Erythroblast (primary cell): Measurements from ENCODE around the gene TNS1.

ENCODE experiments used
- GATA1 ChIP-seq: IDR thresholded peaks from 2 replicates; pipeline ENCODE4 v1.6.1; 2011; ENCODE audit warnings: low read depth, mild to moderate bottlenecking, control low read depth, low read length, moderate library complexity
- POLR2A ChIP-seq: IDR thresholded peaks from 2 replicates; pipeline ENCODE4 v1.6.1; 2011; ENCODE audit warnings: mild to moderate bottlenecking, low read length

GRCh38 chr2:217802876-217803652 is 199.7 kb downstream of the TNS1 start:
- TF ChIP-seq POLR2A (no peak), GATA1 (no peak)
